ENCODE measurements around the gene PPFIA4.

- TF ChIP-seq CTCF (conservative IDR thresholded peaks at IDR 0.05; ENCODE audit: low read depth, low read length), result no peak
- TF ChIP-seq MAFK (IDR thresholded peaks at IDR 0.05; ENCODE audit: low read depth, low read length), result no peak
- TF ChIP-seq POLR2A (IDR thresholded peaks at IDR 0.05; ENCODE audit: low read depth, low read length), result no peak
- TF ChIP-seq SMC3 (IDR thresholded peaks at IDR 0.05; ENCODE audit: low read depth, low read length), result no peak
- TF ChIP-seq CHD1 (IDR thresholded peaks at IDR 0.05; ENCODE audit: low read depth, low read length), result no peak
- no peak for TF ChIP-seq RCOR1 (IDR thresholded peaks at IDR 0.05; ENCODE audit: insufficient replicate concordance, low read length)
- no peak for TF ChIP-seq CEBPB (IDR thresholded peaks at IDR 0.05; ENCODE audit: low read depth, low read length)
- TF ChIP-seq MXI1 (IDR thresholded peaks at IDR 0.05; ENCODE audit: borderline replicate concordance, low read depth, low read length), result no peak
- no peak for TF ChIP-seq RFX5 (IDR thresholded peaks at IDR 0.05; ENCODE audit: low read depth, low read length)
- no peak for TF ChIP-seq BHLHE40 (IDR thresholded peaks at IDR 0.05; ENCODE audit: low read depth, low read length)
- no peak for TF ChIP-seq RAD21 (IDR thresholded peaks at IDR 0.05; ENCODE audit: low read length)
Observed at GRCh38 chr1:203091199-203091477, 64.8 kb downstream of the PPFIA4 start.
